Lung microvascular endothelial cell (primary cell): ENCODE data around the gene GRWD1. TPM values are rescaled to one million over a fixed set of nuclear protein-coding genes. Genes with fewer than 3 reads are reported as not detected.
A peak's percentile ranks its signal among the peaks of the same experiment; 100 is the strongest.

Source experiments
- DNase-seq, 2 donors: peaks; one replicate each; pipeline versions ENCODE4 v3.0.0 to v3.0.0-alpha.2; 2010; ENCODE audit warnings: low read depth in 2 of 2
- total RNA-seq: library from RNA; depleted of rRNA; stranded (reverse); fragments of >200 nt; gene quantifications from 2 replicates; pipeline ENCODE4 v1.2.1, GENCODE V29; 2014

GRWD1 gene
- total RNA-seq = 10.0 and 14.5 TPM in 2 replicates

DNA sequence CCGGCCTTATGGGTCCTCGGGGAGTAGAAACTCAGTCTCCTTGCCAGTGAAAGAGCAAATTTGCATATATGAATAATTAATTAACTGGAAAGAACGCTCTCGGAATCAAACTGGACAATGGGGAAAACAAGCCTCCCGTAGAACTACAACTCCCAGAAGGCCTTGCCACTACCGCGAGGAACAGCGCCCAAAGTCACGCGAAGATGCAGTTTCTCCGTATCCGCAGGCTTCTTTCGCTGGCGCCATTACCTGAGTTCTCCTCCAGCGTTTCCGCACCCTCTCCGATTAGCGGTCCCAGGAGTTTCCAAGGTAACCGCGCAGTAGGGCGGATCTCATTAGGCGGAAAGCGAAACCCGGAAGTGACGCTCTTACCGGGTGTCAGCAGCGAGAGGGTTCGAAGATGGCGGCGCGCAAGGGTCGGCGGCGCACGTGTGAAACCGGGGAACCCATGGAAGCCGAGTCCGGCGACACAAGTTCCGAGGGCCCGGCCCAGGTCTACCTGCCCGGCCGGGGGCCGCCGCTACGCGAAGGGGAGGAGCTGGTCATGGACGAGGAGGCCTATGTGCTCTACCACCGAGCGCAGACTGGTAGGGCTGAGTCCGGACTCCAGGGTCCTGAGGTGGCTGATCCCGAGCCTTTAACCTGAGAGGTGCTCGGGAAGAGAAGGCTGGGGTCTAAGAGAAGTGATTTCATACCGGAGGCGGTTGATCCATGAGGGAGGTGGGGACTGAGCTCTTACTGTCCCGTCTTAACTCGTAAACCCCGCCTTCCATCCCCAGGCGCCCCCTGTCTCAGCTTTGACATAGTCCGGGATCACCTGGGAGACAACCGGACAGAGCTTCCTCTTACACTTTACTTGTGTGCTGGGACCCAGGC, at the start of gene GRWD1:
Gene GRWD1 (plus strand): TSS at position 378 of the 876 bp plus-strand sequence. CDS start 23 bp downstream, at position 401.
- DNase-seq = peak; percentile 97 to 98

DNA sequence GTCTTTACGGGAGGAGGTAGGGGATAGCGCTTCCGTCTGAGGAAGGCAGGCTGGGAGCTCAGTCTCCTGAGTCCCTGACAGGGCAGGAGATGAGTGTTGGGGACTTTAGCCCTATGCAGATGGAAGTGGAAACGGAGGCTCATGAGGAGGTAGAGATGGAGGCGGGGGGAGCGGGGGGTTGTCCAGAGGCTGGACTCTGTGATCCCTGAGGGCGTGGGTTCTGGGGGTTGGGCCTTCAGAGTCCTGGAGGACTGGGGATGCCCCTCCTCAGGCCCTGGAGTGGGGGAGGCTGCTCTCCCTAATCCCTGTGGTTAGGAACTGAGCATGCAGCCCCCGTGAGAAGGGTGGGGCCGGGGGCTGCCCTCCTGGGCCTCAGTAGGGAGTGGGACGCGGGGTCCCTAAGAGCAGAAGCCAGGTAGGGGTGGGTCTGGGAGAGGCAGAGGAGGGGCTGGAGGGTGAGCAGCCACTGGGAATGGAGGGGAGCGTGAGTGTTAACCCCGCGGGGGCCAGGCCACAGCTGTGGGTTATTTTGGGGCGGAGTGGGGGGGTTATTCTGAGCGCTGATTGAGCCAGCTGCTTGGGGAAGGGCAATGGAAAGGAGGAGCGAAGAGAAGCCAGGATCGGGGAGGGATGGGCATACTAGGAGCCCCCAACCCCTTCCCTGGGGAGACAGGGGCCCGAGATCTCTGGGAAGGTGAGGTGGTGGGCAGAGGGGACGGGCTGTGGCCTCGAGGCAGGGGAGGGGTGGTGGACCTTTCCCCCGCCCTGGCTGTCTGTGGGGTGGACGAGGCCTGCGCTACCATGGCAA, 49.6 kb upstream of the GRWD1 start:
- no peak for DNase-seq

DNA sequence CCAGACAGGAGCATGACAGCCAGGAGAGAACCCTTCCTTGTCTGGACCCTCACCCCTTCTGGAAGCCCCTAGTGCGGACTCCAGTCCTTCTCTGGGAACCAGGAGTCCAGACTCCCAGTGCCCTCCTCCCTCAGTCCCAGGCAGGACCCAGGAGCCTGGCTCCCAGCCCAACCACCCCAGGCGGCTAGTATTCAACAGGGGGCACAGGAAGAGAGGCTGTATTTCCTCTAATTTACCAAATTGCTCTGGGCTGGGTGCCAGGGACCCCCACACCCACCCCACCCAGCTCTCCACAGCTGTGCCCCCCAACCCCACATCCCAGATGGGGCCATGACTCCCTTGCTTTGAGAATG, 49.0 kb upstream of the GRWD1 start:
- DNase-seq = no peak

DNA sequence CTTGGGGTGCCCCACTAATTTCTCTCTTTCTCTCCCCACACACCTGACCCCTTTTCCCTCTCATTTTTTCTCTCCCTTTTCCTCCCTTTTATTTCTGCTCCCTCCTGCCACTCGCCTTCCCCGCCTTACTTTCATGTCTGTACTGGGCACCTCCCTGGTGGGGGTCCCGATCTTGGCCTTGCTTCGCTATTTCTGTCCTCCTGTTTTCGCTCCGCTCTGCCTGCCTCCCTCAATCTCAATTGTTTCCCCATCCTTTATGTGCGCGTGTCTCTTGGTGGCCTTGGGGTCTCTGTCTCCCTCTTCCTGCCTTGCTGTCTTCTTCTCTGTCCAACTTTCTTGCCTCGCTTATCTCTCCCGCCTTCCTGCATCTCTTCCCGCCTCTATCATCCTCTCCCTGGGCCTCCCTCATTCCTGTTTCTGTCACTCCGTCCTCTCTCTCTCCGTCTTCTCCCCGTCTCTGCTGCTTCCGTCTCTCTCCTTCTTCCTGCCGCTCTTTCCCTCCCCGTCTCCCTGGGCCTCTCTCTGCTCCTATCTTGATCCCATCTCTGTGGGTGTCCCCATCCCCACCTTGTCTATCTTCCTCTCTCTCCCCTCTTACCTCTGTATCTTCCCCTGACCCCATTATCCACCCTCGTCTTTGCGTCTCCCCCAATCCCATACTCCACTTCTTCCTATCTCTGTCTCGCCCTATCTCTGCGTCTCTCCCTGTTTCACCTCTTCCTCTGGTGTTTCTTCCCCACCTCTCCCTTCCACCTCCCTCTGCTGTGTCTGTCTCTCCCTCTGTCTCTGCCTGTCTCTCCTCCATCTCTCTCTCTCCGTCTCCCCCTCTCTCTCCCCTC, 48.3 kb upstream of the GRWD1 start:
- no peak for DNase-seq

DNA sequence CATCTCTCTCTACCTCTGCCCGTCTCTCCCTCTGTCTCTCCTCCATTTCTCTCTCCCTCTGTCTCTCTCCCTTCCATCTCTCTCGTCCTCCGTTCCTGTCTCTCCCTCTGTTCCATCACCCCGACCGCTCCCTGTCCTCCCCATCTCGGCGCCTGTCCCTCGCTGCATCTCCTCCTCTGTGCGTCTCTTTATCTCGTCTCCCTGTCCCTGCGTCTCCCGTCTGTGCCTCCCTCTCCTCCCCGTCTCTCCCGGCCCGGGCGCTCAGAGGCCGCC, 47.7 kb upstream of the GRWD1 start:
- no peak for DNase-seq

DNA sequence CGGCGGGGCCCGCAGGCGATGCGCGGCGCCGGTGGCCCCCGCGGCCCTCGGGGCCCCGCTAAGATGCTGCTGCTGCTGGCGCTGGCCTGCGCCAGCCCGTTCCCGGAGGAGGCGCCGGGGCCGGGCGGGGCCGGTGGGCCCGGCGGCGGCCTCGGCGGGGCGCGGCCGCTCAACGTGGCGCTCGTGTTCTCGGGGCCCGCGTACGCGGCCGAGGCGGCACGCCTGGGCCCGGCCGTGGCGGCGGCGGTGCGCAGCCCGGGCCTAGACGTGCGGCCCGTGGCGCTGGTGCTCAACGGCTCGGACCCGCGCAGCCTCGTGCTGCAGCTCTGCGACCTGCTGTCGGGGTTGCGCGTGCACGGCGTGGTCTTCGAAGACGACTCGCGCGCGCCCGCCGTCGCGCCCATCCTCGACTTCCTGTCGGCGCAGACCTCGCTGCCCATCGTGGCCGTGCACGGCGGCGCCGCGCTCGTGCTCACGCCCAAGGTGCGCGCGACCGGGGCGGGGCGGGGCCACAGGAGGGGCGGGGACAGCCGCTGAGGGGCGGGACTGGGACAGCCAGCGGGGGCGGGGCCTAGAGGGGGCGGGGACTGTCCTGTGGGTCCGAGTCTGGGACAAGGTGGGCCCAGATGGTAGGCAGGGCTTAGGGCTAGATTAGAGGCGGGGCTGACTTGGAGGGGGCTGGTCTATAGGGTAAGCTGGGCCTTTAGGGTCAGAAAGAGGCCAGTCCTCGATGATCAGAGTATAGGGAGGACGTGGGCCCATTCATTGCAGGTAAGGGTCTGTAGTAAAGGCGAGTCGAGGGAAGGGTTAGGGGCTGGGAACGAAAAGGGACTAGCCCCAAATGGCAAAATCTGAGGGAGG, 47.2 kb upstream of the GRWD1 start:
- DNase-seq = peak; percentile 87 to 93

DNA sequence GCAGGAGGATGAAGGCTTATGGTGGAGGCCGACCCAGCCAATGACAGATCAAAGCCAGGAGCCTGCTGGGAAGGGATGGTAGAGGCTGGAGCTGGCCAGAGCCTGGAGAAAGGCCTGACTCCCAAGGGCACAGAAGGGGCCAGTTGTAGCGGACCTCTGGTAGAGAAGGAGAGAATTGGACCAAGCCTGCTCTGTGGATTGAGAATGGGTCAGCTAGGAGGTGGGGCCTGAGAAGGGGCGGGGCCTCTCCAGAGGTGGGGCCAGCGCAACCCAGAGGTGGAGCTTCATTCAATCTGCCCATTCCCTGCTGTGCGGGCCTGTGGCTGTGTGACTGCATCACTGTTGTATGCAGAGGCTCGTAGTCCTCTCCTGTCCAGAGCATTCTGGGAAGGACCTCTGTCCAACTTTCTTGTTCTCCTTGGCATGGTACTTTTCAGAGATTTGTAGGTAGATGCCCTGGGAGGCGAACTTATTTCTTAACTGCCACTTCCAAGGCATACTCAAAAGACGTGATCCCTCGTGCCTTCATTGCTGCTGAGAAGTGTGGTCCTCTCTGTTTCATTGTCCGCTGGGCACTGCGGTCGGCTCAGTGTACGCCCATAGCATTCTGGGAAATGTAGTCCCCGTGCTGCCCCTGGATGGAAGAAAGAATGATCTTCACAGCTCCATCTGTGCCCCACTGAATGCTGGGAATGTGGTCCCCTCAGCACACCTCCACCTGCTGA, 45.6 kb upstream of the GRWD1 start:
- DNase-seq = peak; percentile 79 to 81

DNA sequence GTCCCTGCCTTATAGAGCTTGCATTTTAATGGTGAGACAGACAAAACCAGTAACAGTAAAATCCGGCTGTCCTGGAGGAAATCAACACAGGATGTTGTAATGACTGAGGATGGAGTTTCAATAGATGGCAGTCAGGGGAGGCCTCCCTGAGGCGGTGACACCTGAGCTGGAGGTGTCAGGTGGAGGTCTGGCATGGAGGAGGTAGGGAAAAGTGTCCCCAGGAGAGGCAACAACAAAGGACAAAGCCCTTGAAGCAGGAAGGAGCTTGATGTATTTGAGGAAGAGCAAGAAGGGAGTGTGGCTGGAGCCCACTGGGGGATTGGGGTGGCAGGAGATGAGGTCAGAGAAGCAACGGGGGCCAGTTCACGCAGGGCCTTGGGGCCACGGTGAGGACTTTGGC, 44.5 kb upstream of the GRWD1 start:
- DNase-seq = no peak

DNA sequence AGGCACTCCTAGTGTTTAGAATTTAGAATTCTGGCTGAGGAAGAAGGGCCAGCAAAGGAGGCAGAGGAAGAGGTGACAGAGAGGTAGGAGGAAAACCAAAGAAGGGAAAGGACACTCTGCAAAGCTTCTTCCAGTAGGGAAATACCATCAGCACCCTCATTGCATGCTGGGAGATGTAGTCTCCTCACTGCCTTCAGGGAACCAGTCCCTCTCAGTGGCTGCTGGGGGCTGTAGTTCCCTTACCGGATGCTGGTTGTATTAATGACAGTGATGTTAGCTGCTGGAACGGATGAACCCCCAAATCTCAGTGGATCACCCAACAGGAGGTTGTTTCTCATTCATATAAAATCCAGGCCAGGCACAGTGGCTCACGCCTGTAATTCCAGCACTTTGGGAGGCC, 42.2 kb upstream of the GRWD1 start:
- DNase-seq = peak; percentile 72 to 80

DNA sequence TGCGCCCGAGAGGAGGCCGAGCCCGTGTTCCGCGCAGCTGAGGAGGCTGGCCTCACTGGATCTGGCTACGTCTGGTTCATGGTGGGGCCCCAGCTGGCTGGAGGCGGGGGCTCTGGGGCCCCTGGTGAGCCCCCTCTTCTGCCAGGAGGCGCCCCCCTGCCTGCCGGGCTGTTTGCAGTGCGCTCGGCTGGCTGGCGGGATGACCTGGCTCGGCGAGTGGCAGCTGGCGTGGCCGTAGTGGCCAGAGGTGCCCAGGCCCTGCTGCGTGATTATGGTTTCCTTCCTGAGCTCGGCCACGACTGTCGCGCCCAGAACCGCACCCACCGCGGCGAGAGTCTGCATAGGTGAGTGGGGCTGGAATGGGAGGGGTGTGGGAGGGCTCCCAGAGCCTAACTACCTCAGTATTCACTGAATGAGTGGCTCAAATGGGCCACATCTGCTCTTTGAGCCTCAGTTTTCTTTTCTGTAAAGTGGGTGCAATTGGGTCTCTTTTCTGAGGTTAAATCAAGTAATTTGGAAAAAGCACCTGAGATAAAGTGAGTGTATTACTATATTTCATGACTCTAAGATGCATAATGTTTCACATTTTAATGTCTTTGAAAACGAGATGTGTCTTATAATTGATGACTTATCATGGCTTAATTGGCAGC, 40.6 kb upstream of the GRWD1 start:
- no peak for DNase-seq

DNA sequence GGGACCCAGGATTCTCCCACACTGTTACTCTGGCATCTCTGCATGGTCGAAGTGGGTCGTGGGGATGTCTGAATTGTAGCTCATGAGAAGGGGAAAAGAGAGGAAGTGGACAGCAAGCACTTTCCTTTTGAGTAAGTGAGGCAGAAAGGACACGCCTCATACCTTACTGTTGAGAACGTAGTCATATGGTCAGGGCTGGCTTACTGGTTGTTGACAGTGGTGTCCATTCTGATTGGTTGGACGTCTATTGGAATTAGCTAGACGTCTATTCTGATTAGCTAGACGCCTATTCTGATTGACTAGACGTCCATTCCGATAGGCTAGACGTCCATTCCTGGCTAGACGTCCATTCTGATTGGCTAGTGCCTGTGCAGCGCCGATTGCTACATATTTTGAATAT, 39.9 kb upstream of the GRWD1 start:
- DNase-seq = no peak

DNA sequence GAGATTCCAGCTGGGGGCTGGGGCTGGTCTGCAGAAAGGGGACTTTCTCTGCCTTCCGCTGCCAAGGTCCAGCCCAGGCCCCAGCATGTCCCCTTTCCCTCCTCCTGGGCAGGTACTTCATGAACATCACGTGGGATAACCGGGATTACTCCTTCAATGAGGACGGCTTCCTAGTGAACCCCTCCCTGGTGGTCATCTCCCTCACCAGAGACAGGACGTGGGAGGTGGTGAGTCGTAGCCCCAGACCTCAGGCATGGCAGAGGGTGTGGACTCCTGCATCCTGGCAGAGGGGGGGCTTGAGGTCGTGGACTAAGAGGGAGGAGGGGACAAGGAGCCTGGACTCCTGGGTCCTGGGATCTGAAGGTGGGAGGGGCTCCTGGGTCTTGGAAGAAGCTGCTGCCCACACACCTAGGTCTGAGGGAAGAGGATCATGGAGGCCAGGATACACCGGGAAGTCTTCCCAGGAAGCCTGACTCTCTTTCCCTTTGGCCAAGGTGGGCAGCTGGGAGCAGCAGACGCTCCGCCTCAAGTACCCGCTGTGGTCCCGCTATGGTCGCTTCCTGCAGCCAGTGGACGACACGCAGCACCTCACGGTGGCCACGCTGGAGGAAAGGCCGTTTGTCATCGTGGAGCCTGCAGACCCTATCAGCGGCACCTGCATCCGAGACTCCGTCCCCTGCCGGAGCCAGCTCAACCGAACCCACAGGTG, 31.8 kb upstream of the GRWD1 start:
- no peak for DNase-seq

DNA sequence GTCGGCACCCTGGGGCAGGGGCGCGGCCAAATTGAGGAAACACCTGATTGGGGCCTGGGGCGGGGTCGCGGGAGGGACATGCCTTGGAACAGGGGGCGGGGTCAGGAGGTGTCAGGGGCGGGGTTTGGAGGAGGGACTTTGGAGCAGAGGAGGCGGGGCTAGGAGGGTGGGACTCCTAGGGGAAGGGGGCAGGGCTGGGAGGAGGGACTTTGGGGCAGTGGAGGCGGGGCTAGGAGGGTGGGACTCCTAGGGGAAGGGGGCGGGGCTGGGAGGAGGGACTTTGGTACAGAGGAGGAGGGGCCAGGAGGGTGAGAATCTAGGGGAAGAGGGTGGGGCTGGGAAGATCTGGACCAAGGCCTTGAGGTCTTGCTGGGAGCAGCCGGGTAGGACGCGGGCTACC, 30.4 kb upstream of the GRWD1 start:
- DNase-seq = peak; percentile 90

DNA sequence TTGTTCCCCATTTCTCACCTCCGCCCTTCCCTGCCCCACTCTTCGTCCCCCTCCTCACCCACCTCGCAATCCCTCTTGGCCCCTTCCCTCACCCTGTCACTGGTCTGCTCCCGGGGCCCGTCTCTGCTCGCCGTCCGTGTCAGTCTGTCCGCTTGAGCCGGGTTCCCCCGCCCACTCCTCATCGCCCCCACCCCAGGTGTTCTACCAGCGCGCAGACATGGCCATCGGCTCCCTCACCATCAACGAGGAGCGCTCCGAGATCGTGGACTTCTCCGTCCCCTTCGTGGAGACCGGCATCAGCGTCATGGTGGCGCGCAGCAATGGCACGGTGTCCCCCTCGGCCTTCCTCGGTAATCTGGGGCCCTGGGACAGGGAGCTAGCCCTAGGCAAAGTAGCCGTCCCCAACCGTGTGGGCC, 30.0 kb upstream of the GRWD1 start:
- no peak for DNase-seq

DNA sequence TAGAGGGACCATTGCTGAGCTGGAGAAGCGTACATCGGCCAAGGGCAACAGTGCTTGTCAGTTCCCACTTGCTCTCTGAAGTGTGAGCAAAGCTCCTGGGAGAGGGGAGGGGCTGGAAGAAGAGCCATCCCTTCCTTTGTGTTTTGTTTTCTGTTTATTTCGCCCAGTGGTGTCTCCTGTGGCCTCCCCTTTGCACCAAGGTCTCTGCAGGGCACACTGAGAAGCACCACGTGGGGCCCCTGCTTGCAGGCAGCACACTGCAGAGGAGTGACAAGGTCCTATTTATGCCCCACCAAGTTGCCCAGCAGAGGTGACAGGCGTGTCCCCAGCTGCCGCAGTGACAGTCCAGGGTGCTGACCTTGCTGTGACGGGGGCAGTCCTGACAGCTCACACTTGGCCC, 28.4 kb upstream of the GRWD1 start:
- no peak for DNase-seq

DNA sequence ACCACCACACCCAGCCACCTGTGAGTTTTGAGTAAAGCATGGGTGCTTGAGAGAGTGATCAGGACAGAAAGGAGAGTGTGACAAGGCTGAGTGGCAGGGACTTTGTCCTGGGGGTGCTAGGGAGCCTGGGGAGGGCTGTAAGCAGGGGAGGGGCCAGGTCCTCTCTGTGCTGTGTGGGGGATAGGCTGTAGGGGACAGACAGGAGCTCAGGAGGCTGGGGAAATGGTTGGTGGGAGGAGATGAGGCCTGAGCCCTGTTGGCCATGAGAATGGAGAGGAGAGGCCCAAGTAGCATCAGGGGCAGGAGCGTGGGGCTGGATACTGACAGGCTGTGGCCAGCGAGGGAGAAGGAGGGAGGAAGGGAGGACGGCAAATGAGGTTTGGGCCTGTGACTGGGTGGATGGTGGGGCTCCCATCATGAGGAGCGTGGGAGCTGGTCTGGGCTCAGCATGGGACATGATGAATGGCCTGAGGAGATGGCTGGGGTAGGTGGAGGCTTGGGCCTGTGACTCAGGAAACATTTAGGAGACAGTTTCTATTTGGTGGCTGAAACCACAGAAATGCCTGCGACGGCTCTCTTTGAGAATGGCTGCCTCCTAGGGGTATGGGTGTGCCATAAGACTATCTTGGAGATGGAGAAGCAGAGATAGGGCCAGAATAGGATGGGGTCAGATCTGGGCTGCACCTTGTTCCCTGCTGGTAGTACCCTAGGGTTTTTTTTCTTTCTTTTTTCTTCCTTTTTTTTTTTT, 27.3 kb upstream of the GRWD1 start:
- DNase-seq = no peak

DNA sequence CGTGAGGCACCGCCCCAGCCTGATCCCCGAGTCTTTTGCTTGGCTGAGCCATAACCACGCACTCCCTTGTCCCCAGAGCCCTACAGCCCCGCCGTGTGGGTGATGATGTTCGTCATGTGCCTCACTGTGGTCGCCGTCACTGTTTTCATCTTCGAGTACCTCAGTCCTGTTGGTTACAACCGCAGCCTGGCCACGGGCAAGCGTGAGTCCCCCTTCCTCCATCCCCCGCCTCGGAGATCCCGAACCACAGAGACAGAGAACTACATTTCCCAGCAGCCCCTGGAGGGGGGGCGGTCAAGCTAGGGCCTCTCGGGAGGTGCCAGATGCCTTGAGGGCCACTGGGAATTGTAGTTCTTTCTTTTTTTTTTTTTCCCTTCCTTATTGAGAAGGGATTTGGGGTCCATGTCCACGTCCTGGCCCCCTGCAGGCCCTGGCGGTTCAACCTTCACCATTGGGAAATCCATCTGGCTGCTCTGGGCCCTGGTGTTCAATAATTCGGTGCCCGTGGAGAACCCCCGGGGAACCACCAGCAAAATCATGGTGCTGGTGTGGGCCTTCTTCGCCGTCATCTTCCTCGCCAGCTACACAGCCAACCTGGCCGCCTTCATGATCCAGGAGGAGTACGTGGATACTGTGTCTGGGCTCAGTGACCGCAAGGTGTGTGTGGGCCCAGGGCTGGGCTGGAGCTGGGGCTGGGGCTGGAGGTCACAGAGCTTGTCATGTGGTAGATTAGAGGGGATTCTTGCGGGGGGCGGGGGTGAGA, 26.4 kb upstream of the GRWD1 start:
- peak; percentile 52 to 73 for DNase-seq

DNA sequence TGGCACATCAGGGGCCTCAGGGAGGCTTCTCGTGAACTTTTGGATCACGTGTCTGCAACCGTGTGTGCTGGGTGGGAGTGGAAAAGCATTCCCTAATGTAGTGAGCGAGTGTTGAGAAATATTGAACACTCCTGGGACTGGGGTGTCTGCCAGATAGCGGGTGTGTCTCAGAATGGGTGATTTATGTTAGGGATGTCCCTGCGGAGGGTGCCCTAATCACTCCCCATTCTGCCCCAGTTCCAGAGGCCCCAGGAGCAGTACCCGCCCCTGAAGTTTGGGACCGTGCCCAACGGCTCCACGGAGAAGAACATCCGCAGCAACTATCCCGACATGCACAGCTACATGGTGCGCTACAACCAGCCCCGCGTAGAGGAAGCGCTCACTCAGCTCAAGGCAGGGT, 24.2 kb upstream of the GRWD1 start:
- DNase-seq = no peak
